ENCODE results near the gene ZNF860.
"Not testable (repeated sequence)": the region's sequence is repeated elsewhere in the genome, so short reads cannot be mapped to it uniquely, and the experiment has no call there.

The ZNF860 gene

DNA sequence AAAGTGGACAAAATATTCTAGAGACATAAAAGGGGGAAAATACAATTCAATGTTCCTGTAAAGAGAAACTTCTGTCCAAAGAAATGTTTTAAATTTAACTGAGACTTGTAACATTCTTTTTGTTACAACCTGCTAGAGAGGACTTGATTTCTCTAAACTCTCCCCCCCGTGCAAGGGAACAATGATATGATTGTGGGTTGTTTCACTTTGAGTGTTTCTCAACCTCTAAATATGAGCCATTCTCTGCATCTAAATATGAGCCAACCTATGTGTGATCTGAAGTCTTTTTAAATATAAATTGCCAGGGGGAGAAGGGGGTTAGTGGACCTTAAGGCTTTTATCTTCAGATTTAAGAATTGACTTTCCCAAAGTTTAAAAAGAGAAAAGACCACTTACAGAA lies 14.6 kb downstream of the ZNF860 start:
- DNase-seq (ENCODE audit: low read depth in 2 of 2), result no peak

DNA sequence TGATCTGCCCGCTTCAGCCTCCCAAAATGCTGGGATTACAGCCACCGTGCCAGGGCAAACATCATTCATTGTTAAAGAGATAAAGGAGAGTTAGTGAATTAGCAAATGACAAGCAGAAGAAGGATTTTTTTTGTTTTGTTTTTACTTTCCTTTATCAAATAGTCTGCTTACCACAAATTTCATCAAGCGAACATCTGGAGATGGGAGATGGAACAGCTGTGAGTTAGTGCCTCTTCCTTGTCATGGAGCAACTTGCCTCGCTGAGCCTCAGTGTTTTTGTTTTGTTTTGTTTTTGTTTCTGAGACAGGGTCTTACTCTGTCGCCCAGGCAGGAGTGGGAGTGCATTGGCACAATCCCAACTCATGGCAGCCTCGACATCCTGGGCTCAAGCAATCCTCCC lies 15.9 kb downstream of the ZNF860 start:
- no peak for DNase-seq (ENCODE audit: low read depth in 2 of 2)

DNA sequence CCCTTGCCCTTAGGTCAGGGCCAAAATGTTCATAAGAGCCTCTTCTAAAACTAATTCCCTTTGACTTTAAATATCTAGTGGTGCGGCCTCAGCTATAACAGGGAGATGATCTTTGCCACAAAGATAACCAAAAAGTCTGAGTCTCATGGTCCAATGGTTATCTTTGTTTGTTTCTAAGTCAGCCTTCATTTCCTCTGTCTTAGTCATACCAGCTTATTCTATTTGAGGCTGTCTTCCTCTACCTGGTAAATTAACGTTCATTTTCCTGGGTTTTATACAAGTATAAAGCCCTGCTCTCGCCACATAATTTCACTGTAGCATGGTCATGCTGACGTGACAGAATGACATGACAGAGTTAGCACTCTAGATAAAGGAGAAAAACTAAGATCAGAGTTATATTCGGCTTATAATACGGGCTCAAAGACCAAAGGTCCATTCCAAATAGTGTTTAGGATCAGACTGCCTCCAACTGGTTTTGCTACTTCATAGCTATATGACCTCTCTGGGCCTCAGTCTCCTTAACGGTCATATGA lies 18.4 kb downstream of the ZNF860 start:
- DNase-seq (ENCODE audit: low read depth in 2 of 2), result no peak

DNA sequence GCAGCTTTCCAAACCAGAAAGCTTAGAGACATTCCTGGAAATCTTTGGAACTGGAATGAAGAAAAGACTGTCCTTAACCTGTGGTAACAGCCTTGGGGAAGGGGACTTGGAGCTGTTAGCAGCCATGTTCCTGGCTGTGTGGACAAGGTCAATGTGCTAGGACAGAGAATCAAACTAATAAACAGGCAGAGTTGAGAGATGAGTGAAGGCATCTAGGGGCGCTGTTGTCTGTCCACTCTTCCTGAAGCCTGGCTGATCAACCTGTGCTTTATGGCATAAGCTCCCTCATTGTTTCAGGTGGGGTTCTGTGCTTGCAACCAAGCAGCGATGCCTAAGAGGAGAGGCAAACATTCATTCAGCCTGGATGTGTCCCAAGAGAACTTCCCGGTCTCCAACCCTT lies 19.3 kb downstream of the ZNF860 start:
- DNase-seq (ENCODE audit: low read depth in 2 of 2), result no peak

DNA sequence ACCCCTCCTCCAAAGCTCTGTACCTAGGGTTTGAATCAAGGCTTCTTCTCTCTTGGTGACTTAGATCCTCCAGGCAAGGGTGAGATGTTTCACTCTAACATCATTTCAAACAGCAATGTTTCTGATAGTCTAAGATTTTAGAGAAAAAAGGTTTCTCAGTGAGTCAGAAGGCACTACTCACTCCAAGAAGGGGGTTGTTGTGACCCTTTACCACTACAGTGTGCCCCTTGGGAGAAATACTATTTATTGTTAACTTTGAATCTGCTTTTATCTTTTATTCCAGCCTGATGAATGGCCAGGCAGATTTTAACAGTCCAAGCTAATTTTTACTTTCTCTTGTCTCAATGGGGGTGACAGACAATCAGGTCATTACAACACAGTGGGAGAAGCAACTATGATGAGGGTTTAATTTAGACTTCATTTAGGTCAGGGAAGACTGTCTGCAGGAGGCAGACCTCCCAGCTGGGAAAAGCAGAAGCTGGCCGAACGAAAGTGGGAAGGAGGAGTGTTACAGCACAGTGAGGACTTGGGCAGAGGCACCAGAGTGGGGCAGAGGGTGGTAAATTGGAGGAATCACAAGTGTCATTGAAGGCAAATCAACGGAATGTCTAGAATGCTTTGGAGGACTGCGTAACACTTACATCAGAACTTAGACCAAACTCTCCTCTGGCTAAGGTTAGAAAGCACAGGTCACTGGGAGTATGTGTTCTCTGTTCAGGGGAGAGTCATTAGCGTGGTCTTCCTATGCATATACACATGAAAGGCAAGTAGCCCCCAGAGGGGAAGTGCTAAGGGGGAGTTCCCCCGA lies 21.2 kb downstream of the ZNF860 start:
- no peak for DNase-seq (ENCODE audit: low read depth in 2 of 2)

DNA sequence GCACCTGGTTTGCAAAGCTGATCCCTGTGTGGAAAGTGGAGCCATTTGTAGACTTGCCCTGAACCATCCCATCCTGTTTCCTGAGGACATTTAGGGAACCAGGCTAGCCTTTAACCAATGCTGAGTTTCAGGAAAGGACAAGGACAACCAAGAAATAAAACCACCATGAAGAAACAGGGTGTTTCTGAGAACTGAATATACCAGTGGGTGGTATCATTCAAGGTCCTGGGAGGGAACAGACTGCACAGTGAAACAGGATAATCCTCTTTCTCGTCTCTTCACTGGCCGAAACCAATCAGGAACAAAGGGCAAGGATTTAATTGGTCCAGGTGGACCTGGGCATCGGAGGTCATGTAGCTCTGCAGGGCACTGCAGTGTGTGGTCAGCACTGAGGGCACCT lies 21.8 kb downstream of the ZNF860 start:
- DNase-seq (ENCODE audit: low read depth in 2 of 2), result no peak

DNA sequence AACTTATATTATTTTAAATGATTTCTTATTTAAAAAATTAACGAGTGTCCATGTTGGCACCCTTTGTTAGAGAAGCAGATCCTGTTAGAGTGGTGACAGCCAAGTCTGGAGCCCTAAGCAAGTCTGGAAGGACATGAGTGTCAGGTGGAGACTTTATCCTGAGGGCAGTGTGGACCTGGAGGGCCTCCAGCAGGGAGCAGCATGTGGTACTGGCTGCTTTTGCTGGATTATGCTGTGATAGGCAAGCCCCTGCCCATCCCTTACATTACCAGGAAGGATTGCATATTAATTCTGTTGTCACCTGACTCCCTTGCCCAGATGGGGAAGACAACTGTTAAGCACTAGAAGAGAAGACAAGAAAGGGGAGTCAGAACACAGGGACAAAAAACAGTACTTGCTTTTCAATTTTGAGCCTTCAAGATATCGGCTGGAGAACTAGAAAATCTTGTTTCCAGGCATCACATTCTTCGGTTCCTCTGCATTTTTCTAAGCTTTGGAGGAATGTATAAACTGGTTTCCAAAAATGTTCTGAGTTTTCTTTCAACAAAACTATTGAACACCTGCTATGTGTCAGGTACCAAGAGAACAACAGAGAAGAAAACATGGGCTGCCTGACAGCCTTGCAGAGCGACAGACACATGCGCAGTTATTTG lies 22.7 kb downstream of the ZNF860 start:
- DNase-seq (ENCODE audit: low read depth in 2 of 2), result no peak

DNA sequence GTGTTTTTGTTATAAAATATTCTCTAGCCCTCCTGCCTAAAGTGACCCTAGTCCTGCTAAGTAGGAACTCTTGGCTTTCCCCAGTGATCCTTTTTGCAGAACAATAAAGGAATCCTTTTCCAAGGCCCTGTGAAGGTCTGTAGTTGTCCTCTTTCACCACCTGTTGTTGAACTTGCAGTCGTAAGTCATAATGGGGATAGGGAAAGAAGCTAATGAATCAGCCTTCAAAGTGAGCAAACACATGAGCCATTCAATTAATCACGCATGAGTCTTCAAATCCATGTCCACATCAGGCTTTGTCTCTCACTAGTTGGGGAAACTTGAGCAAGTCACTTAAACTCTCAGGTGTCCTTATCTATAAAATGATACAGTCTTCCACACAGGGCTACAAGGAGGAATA lies 27.6 kb downstream of the ZNF860 start:
- DNase-seq (ENCODE audit: low read depth in 2 of 2), result no peak

DNA sequence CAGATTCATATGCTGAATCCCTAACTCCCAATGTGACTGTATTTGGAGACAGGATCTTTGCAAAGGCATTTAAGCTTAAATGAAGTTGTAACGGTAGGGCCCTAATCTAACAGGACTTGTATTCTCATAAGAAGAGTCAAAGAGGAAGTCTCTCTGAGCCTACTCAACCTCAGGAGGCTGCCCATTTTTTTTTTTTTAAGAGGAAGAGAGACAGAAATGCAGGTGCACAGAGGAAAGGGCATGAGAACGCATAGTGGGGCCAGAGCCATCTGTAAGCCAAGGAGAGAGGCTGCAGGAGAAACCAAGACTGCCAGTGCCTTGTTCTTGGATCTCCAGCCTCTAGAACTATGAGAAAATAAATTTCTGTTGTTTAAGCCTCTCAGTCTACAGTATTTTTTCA lies 28.4 kb downstream of the ZNF860 start:
- DNase-seq (ENCODE audit: low read depth in 2 of 2), result no peak

DNA sequence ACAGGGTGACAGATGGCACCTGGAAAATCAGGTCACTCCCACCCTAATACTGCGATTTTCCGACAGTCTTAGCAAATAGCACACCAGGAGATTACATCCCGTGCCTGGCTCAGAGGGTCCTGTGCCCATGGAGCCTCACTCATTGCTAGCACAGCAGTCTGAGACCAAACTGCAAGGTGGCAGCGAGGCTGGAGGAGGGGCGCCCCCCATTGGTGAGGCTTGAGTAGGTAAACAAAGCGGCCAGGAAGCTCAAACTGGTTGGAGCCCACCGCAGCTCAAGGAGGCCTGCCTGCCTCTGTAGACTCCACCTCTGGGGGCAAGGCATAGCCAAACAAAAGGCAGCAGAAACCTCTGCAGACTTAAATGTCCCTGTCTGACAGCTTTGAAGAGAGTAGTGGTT lies 29.1 kb downstream of the ZNF860 start:
- DNase-seq (ENCODE audit: low read depth in 2 of 2), result not testable (repeated sequence)

DNA sequence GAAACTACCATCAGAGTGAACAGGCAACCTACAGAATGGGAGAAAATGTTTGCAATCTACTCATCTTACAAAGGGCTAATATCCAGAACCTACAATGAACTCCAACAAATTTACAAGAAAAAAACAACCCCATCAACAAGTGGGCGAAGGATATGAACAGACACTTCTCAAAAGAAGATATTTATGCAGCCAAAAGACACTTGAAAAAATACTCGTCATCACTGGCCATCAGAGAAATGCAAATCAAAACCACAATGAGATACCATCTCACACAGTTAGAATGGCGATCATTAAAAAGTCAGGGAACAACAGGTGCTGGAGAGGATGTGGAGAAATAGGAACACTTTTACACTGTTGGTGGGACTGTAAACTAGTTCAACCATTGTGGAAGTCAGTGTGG lies 34.1 kb downstream of the ZNF860 start:
- DNase-seq (ENCODE audit: low read depth in 2 of 2), result not testable (repeated sequence)

DNA sequence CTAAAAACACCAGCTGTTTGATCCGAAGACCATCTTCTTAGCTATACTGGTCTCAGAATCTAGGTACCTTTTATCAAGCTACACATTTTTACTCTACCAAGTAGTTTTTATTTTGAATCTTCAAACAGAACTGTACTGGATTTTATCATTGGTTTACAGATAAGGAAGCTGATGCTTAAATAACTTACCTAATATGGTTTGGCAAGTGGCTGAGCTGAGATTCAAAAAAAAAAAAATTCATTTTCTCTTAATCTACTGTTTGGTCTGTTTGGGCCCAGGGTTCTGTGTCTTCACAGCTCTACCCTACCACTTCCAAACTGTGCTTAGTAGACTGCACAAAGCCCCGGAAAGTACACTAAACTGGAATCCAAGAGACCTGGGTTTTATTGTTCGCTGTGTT lies 35.7 kb downstream of the ZNF860 start:
- no peak for DNase-seq (ENCODE audit: low read depth in 2 of 2)

DNA sequence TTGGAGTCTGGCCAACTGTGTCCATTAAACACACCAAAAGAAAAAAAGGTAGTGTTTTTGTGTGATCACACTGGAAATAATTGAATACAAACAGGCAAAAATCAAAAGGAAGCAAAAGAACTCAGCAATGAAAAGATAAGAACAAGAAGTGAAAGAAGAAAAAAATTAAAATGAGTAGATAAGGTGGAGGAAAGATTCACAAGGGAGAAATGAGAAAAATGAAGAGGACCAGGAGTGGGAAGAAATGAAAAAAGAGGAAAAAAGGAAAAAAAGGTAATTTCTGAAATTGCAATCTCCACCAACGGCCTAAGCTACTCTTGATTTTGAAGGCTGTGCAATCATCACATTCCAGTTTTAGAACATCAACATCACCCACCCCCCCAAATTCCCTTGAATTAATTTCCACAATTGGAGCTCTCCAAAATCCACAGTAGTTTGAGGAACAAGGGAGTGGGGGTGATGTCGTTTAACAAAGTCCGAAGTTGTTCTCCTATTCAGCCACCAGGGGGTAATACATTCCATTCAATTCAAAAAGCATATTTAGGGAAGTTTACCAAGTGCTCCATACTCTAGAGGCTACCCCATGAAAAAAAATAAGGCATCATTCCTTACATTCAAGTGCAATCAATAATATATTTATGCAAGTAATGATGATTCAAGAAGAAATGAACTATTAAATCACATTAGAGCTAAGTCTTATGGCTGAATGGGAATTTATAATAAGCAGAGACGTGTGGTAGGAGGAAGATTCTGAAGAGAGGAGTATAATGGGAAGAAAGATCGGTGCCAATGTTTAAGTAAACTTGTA lies 37.4 kb downstream of the ZNF860 start:
- DNase-seq (ENCODE audit: low read depth in 2 of 2), result no peak

DNA sequence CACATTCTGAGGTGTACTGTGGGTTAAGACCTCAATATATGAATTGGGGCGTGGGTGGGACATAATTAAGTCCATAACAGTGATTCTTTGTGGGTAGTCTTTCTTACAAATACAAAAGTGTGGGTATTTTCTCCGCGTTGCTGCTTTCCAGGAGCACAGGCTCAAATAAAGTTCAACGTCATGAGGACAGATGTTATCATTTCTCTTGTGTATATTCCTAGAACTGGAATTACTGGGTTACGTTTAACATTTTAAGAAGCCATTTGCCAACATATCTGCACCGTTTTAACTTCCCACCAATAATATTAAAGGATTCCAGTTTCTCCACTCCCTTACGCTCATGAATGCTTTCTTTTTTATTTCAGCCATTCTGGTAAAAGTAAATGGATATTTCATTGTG lies 39.6 kb downstream of the ZNF860 start:
- no peak for DNase-seq (ENCODE audit: low read depth in 2 of 2)

DNA sequence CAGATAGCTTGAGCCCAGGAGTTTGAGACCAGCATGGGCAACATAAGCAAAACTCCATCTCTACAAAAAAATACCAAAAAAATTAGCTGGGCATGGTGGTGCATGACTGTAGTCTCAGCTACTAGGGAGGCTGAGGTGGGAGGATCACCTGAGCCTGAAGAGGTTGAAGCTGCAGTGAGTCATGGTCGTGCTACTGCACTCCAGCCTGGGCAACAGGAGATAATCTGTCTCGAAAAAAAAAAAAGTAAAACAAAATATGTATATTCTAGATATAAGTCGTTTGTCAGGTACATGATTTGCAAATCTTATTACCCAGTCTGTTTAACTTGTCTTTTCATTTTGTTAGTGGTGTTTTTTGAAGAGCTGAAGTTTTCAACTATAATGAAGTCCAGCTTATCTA lies 40.2 kb downstream of the ZNF860 start:
- no peak for DNase-seq (ENCODE audit: low read depth in 2 of 2)

DNA sequence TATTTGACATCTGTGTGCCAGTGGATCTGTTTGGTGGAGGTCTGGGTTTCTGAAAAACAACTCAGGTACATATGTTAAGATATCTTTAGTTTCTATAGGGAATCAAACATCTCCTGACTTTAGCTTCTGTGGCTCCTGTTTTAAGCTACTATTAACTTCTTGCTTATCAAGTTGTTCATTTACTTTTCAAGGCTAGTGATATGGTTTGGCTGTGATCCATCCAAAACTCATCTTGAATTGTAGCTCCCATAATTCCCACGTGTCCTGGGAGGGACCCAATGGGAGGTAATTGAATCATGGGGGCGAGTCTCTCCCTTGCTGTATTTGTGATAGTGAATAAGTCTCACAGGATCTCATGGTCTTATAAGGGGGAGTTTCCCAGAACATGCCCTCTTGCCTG lies 41.4 kb downstream of the ZNF860 start:
- no peak for DNase-seq (ENCODE audit: low read depth in 2 of 2)

DNA sequence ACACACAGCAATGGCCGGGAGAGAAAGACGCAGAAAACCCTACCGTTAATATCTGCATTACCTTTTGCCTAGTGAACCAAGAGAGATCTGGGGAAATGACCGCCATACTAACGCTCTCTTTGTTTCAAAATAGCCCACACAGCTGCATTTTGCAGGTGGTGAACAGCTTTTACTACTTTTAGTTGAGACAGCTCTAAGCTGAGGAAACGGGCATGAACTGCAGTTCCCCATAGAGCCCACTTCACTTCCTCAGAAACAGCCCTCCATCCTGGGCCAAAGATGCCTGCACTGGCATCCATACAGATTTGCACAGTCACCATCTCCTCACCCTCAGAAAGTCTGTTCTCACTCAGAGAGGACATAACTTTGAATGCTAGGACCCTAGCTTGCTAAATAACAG lies 45.0 kb downstream of the ZNF860 start:
- no peak for DNase-seq (ENCODE audit: low read depth in 2 of 2)

DNA sequence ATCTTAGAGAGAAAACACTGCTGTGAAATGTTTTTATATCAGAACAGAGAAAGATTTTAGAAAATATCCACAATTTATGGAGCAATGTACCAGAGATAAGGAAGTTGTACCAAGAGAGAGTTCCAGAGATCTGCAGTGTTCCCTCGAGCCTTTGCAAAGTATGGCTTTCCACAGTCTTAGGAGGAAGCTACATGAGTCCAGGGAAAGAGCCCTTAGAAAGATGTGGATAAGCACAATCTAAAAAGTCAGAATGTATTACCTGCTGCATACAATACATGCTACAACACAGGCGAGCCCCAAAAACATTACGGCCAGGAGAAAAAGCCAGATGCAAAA lies 56.4 kb downstream of the ZNF860 start:
- no peak for DNase-seq (ENCODE audit: low read depth in 2 of 2)

DNA sequence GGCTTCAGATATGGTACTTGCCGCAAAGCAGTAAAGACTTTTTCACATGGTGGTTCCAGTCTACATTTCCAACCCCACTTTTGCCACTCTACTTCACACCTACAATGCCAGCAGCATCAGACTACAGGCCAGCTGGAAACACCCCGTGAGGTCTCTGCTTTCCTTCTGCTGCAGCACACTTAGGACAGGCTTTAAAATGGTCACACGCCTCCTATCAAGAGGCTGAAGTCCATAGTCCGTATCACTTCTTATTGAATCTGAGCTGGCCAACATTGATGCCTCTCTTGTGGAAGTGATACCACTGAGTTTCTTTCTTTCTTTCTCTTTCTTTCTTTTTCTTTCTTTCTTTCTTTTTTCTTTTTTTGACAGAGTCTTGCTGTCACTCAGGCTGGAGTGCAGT lies 59.8 kb downstream of the ZNF860 start:
- no peak for DNase-seq (ENCODE audit: low read depth in 2 of 2)

Data from stimulated activated CD4-positive, alpha-beta T cell treated with anti-CD3 and anti-CD28 coated beads, Interleukin-1b, Interleukin-23, amount 100 ng/mL, for 1 hour (primary cell).